Kidney epithelial cell (primary cell): ENCODE measurements around the gene PRKCA. TPM values are rescaled to one million over a fixed set of nuclear protein-coding genes. Genes with fewer than 3 reads are reported as not detected.

ENCODE experiments used
- DNase-seq: peaks from one replicate; pipeline ENCODE4 v3.0.0-alpha.2; 2010; ENCODE audit warnings: low read depth
- H3K27me3 ChIP-seq: 2 replicates; pipeline ENCODE4 v1.6.0; 2011; ENCODE audit warnings: low read length; ENCODE audit not compliant: control insufficient read depth, insufficient read depth
- H3K36me3 ChIP-seq: 2 replicates; pipeline ENCODE4 v1.5.1; 2011; ENCODE audit warnings: low read length; ENCODE audit not compliant: control insufficient read depth, insufficient read depth
- H3K4me3 ChIP-seq: 2 replicates; pipeline ENCODE4 v1.5.1; 2011; ENCODE audit warnings: low read depth, mild to moderate bottlenecking, control low read depth, low read length
- total RNA-seq: library from RNA; depleted of rRNA; stranded (reverse); fragments of >200 nt; gene quantifications from 2 replicates; pipeline ENCODE4 v1.2.3, GENCODE V29; 2015
- TF ChIP-seq, protein P1 (sequence below): IDR thresholded peaks from 2 replicates; pipeline ENCODE4 v1.5.1; 2011; ENCODE audit warnings: mild to moderate bottlenecking, moderate library complexity, low read length, control low read depth, inconsistent platforms; ENCODE audit not compliant: insufficient read depth, poor library complexity, severe bottlenecking

PRKCA gene
- total RNA-seq, 1 donor from 2014 or later = 5.7 TPM

DNA sequence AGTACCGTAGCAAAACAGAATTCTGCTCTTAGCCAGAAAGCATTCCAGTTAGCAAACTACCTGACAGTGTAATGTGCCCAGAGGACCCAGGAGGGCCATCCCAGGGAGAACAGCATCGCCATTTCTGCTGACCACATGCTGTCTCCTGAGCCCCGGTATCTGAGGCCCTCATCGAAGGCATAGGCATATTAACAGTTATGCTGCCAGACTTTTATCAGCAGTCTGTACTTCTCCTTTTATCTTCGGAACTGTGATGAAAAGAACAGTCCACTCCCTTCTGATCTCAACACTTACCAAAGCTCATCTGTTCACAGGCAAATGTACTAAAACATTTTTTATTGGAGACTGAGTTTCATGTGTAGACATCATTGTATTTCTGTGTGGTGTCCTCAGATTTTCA lies 236.4 kb downstream of the PRKCA start:
- TF ChIP-seq, protein P1, sequence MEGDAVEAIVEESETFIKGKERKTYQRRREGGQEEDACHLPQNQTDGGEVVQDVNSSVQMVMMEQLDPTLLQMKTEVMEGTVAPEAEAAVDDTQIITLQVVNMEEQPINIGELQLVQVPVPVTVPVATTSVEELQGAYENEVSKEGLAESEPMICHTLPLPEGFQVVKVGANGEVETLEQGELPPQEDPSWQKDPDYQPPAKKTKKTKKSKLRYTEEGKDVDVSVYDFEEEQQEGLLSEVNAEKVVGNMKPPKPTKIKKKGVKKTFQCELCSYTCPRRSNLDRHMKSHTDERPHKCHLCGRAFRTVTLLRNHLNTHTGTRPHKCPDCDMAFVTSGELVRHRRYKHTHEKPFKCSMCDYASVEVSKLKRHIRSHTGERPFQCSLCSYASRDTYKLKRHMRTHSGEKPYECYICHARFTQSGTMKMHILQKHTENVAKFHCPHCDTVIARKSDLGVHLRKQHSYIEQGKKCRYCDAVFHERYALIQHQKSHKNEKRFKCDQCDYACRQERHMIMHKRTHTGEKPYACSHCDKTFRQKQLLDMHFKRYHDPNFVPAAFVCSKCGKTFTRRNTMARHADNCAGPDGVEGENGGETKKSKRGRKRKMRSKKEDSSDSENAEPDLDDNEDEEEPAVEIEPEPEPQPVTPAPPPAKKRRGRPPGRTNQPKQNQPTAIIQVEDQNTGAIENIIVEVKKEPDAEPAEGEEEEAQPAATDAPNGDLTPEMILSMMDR = no peak
- no peaks in the 10 kb centered on the region for H3K36me3 ChIP-seq
- no peak overlapping the region for H3K4me3 ChIP-seq
- H3K27me3 ChIP-seq = no peaks in the 10 kb centered on the region
- DNase-seq = no peak

DNA sequence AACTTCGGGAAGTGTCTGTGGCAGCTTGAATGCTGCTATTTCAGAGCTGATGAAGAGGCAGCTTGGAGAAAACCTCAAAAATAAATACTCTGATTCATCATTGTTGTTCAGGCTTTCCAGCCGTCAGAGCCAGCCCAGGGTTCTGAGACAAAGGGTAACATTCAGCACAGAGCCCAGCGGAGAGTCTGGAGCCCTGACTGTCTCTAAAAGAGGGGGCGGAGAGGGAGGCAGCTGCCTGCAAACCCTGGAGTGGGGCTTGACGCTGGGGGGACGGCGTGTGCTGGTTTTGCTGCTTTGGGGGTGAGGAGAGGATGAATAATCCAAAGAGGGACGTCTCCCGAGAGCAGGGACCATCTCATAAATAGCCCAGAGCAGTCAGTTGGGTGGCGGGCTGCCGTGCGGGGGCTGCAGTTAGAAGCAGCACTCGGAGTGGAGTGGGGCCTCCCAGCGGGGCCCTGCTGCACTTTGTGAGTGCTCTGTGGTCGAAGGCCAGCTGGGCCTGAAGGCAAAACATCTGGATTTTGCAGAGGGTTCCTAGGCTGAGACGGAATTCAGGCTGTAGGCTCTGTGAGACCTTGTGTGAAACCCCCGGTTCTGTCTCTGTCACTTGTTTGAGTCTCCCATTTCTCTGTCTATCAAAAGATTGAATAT lies 237.8 kb downstream of the PRKCA start:
- Histone ChIP-seq H3K36me3 (no peaks in the 10 kb centered on the region), H3K4me3 (no peak overlapping the region), H3K27me3 (no peaks in the 10 kb centered on the region)
- TF ChIP-seq, protein P1 = no peak
- DNase-seq = peak; percentile 52

DNA sequence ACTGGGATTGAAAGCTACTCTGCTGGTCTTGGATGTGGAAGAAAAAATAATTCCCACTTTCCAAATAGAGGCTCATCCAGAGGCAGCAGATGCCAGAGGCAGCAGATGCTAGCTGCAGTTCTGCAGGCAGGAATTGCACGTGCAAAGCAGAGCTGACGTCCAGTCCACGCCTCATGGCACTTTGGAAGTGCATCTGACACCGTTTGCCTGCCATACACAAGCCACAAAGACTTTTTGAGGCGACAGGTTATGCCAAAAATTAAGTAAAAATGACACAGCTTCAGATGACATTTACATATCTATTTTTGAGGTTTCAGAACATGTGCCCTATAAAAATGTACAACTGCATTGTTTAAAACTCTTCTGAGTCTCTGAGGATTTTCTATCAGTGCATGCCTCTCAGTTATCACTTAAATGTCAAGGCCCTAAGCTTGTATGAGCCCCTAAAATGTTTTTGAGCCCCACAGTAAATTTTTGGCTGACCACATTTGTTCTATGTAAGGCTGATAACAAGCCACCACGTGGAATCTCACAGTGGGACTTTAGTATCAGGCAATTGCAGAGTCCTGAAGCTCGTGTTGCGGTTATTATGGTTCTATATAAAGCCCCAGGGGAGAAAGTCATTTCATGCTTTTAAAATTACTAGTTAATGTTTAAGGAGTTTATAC lies 239.2 kb downstream of the PRKCA start:
- DNase-seq = no peak
- Histone ChIP-seq H3K4me3 (no peak overlapping the region), H3K36me3 (no peaks in the 10 kb centered on the region), H3K27me3 (no peaks in the 10 kb centered on the region)
- TF ChIP-seq, protein P1 = no peak

DNA sequence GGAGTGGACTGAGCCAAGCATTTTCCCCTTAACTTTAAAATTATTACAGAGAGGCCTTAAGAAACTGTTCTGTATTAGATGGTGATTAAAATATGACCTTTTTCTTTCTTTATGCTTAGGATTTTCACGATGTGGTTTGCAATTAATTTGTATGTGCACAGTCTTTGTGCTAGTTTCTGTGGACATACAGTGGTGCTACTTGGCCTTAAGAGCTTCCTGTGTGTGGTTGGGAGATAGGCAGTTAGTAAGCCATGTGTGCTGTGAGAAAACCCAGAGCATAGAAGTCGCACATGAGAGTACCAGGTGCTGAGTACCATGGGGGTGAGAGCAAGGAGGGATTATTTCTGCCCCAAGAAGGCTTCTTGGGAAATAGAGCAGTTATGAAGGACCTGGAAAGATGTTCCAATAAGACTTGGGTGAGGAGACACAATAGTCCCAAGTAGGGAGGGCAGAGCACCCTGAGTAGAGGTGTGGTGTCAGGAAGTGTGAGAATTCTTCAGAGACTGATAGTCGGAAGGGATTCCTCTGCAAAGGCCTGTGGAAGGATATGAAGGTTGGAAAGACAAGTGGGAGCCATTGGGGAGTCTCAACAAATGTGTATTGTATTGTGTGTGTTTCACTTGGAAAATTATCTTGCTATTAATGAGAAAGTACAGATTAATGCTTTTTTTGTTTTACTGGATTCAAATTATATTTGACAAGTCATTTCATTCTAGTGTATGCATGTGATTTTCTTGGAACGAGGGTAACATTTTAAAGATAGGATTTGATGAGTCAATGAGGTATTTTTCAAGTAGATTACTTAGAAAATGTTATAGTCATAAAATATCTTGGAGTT lies 239.9 kb downstream of the PRKCA start:
- Histone ChIP-seq H3K27me3 (no peaks in the 10 kb centered on the region), H3K36me3 (no peaks in the 10 kb centered on the region), H3K4me3 (no peak overlapping the region)
- TF ChIP-seq, protein P1 = no peak
- no peak for DNase-seq

DNA sequence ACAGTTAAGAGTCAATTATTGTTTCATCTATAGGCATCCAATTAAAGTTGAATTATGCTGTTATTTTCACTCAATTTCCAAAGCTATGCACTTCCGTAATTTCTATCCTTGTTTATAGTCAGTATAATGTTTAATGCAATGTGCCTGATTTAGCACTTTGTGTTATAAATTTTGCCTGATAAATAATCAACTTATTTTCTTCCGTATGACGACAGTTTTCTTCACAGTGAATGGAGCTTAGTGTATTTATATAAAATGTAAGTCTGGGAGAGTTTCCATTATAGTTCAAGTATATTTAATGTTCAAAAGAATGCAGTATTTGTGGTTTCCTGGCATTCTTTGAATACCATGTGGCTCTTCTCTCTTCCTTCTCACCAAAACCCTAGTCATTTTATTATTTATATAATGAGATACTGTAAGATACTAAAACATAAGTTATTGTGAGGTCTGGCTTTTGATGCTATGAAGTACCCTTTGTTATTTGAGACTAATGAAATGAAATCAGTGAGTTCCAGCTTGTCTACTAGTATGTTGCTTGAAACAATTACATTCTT lies 240.6 kb downstream of the PRKCA start:
- DNase-seq = no peak
- H3K27me3 ChIP-seq = no peaks in the 10 kb centered on the region
- H3K36me3 ChIP-seq = no peaks in the 10 kb centered on the region
- H3K4me3 ChIP-seq = no peak overlapping the region
- TF ChIP-seq, protein P1 = no peak
